HG03571 (cell line): ENCODE results near the gene FGD6.
A peak's percentile ranks its signal among the peaks of the same experiment; 100 is the strongest.
"Not testable (repeated sequence)": the region's sequence is repeated elsewhere in the genome, so short reads cannot be mapped to it uniquely, and the experiment has no call there.

Source experiments
- ATAC-seq: cut with Tn5 transposase; IDR thresholded peaks from one replicate; pipeline ENCODE4 v1.9.1; 2021; ENCODE audit not compliant: unreplicated experiment

FGD6 gene

GRCh38 chr12:95096852-95097251, 120.4 kb downstream of the FGD6 start:
- ATAC-seq: no peak

GRCh38 chr12:95096378-95096777, 120.9 kb downstream of the FGD6 start:
- no peak for ATAC-seq

- ATAC-seq: not testable (repeated sequence)
Measured at GRCh38 chr12:95095866-95096265, 121.4 kb downstream of the FGD6 start.

GRCh38 chr12:95089462-95089861, 127.8 kb downstream of the FGD6 start:
- ATAC-seq: no peak

GRCh38 chr12:95088379-95088778, 128.9 kb downstream of the FGD6 start:
- ATAC-seq: peak; percentile 80

GRCh38 chr12:95085612-95086011, 131.7 kb downstream of the FGD6 start:
- no peak for ATAC-seq

- ATAC-seq: no peak
Measured at GRCh38 chr12:95083938-95084337, 133.3 kb downstream of the FGD6 start.

- no peak for ATAC-seq
Measured at GRCh38 chr12:95083471-95083870, 133.8 kb downstream of the FGD6 start.

- no peak for ATAC-seq
Measured at GRCh38 chr12:95077341-95077740, 139.9 kb downstream of the FGD6 start.

GRCh38 chr12:95074766-95075165, 142.5 kb downstream of the FGD6 start:
- ATAC-seq: no peak

- ATAC-seq: no peak
Measured at GRCh38 chr12:95073698-95074520, 143.4 kb downstream of the FGD6 start.

- ATAC-seq: peak; percentile 95
Measured at GRCh38 chr12:95072900-95073697, 144.2 kb downstream of the FGD6 start, which contains the start of gene NR2C1. Gene NR2C1 (minus strand): TSS chr12:95073618. CDS start chr12:95067384, 6,234 bp downstream.

GRCh38 chr12:95070378-95070777, 146.9 kb downstream of the FGD6 start:
- no peak for ATAC-seq

GRCh38 chr12:95066091-95066855, 151.0 kb downstream of the FGD6 start:
- ATAC-seq: no peak

GRCh38 chr12:95060951-95061350, 156.3 kb downstream of the FGD6 start:
- no peak for ATAC-seq

GRCh38 chr12:95059984-95060383, 157.3 kb downstream of the FGD6 start:
- no peak for ATAC-seq

- ATAC-seq: no peak
Measured at GRCh38 chr12:95057424-95057823, 159.8 kb downstream of the FGD6 start.

- no peak for ATAC-seq
Measured at GRCh38 chr12:95055057-95055456, 162.2 kb downstream of the FGD6 start.

GRCh38 chr12:95054206-95054605, 163.1 kb downstream of the FGD6 start:
- ATAC-seq: no peak

- ATAC-seq: no peak
Measured at GRCh38 chr12:95051241-95051640, 166.0 kb downstream of the FGD6 start.

- ATAC-seq: no peak
Measured at GRCh38 chr12:95037906-95038305, 179.4 kb downstream of the FGD6 start.
